Body of pancreas (tissue), 4 donors: ENCODE measurements around the gene C19orf47. TPM values are rescaled to one million over a fixed set of nuclear protein-coding genes. Genes with fewer than 3 reads are reported as not detected.

Source experiments
- ATAC-seq: fragments of 150-250 bp; one replicate; pipeline ENCODE4 v1.9.1; 2016
- DNase-seq, 4 donors: peaks; one replicate each; pipeline ENCODE4 v3.0.0-alpha.2; 2019
- H3K27ac ChIP-seq, 4 donors: fragments of 200-600 bp; sonication (generic); 1 replicate in 3 of 4; 2 replicates in 1 of 4; pipeline versions ENCODE4 v1.5.1 to v1.6.1; 2016 to 2019; ENCODE audit warnings: mild to moderate bottlenecking in 1 of 4, mixed read lengths in 1 of 4, moderate library complexity in 1 of 4
- H3K27me3 ChIP-seq, 2 donors: fragments of 200-600 bp; sonication (generic); one replicate each; pipeline ENCODE4 v1.6.0; 2016; ENCODE audit warnings: mild to moderate bottlenecking in 1 of 2
- H3K36me3 ChIP-seq, 2 donors: fragments of 200-600 bp; sonication (generic); replicated peaks in 1 of 2; 2 replicates each; pipeline ENCODE4 v1.5.1; 2016; ENCODE audit warnings: low read depth in 2 of 2; ENCODE audit not compliant: insufficient read depth in 1 of 2
- H3K4me1 ChIP-seq: fragments of 200-600 bp; sonication (generic); one replicate; pipeline ENCODE4 v1.6.0; 2016
- H3K4me3 ChIP-seq, 2 donors: fragments of 200-600 bp; sonication (generic); 1 replicate in 1 of 2; 2 replicates in 1 of 2; pipeline ENCODE4 v1.5.1; 2016 to 2019
- H3K9me3 ChIP-seq, 3 donors: fragments of 200-600 bp; sonication (generic); 1 replicate in 2 of 3; 2 replicates in 1 of 3; pipeline ENCODE4 v1.5.1; 2016
- POLR2A ChIP-seq, 3 donors: fragments of 450-650 bp; IDR thresholded peaks; one replicate each; pipeline ENCODE4 v1.6.1; 2016; ENCODE audit warnings: antibody characterized with exemption in 3 of 3, mild to moderate bottlenecking in 2 of 3
- WGBS, 2 donors: methylation state at CpG; one replicate each; pipeline ENCODE4 v1.1.5; 2017; 5-methylcytosine and 5-hydroxymethylcytosine counted together
- intact Hi-C: fragments of 100-400 bp; cut with DNase I; formaldehyde crosslinking; loops from one replicate; pipeline ENCODE4 v1.15.1; 2023
- total RNA-seq, 2 donors: library from RNA; depleted of rRNA; stranded (reverse); fragments of >200 nt; gene quantifications; one replicate each; pipeline ENCODE4 v1.1.0, GENCODE V29; 2016
- TF ChIP-seq, protein P1 (sequence below), 7 experiments: fragments of 450-650 bp in 4 of 7; fragments of 200-600 bp in 3 of 7; sonication (generic) in 3 of 7; IDR thresholded peaks; one replicate each; pipeline ENCODE4 v1.5.1; 2016 to 2019; ENCODE audit warnings: antibody characterized with exemption in 7 of 7

Gene C19orf47
- total RNA-seq, 2 donors from 2014 or later: 3.9 to 19.8 TPM

DNA sequence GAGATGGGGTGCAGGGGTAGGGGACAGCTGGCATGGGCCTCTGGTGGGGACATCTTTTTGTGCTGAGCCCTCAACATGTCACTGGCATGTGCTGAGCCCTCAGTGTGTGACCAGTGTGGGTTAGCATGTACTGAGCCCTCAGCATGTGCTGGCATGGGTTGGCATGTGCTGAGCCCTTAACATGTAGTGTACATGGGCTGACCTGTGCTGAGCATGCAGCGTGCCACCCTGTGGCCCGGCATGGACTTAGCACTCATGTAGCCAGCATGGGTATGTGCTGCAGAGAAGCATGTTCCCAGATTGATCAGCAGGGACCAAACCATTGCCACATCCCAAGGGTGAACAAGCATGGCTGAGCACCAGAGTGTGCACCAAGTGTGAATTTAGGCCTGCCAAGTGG, 30.3 kb upstream of the C19orf47 start:
- intact Hi-C loops: no loop called here
- no peak for TF ChIP-seq POLR2A (IDR thresholded peaks at IDR 0.05)
- TF ChIP-seq, protein P1, sequence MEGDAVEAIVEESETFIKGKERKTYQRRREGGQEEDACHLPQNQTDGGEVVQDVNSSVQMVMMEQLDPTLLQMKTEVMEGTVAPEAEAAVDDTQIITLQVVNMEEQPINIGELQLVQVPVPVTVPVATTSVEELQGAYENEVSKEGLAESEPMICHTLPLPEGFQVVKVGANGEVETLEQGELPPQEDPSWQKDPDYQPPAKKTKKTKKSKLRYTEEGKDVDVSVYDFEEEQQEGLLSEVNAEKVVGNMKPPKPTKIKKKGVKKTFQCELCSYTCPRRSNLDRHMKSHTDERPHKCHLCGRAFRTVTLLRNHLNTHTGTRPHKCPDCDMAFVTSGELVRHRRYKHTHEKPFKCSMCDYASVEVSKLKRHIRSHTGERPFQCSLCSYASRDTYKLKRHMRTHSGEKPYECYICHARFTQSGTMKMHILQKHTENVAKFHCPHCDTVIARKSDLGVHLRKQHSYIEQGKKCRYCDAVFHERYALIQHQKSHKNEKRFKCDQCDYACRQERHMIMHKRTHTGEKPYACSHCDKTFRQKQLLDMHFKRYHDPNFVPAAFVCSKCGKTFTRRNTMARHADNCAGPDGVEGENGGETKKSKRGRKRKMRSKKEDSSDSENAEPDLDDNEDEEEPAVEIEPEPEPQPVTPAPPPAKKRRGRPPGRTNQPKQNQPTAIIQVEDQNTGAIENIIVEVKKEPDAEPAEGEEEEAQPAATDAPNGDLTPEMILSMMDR (IDR thresholded peaks at IDR 0.05): no peak
- Histone ChIP-seq H3K27me3 (no peaks in the 10 kb centered on the region), H3K9me3 (no peaks in the 10 kb centered on the region), H3K4me1 (no peaks in the 10 kb centered on the region), H3K27ac (no peak overlapping the region), H3K4me3 (no peak overlapping the region), H3K36me3 (peaks cover 0 to 10% of the 10 kb centered on the region in 2 donors)
- no peak for DNase-seq
- ATAC-seq: no peak
- WGBS, 2 donors: 83% methylated on average over 2 of the region's 2 CpGs; no CpG with 5 or more reads in 1 of the 2 donors

DNA sequence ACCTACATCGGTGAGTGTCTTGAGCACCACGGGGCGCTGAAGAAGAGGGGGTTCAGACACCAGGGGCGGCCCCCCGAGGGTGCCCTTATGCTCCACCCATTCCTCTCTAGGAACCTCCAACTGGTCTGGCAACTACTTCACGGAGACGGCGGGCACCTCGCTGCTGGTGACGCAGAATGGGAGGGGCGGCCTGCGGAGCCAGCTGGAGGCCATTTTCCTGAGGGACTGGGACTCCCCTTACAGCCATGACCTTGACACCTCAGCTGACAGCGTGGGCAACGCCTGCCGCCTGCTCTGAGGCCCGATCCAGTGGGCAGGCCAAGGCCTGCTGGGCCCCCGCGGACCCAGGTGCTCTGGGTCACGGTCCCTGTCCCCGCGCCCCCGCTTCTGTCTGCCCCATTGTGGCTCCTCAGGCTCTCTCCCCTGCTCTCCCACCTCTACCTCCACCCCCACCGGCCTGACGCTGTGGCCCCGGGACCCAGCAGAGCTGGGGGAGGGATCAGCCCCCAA, 29.7 kb upstream of the C19orf47 start:
- Histone ChIP-seq H3K4me1 (no peaks in the 10 kb centered on the region), H3K9me3 (no peaks in the 10 kb centered on the region), H3K27me3 (no peaks in the 10 kb centered on the region), H3K4me3 (no peak overlapping the region), H3K27ac (no peak overlapping the region), H3K36me3 (peaks cover 0 to 13% of the 10 kb centered on the region in 2 donors)
- intact Hi-C loops: no loop called here
- DNase-seq: no peak
- 81 to 93% methylated on average over 13 to 25 of the region's 25 CpGs for WGBS, 2 donors
- TF ChIP-seq, protein P1 (IDR thresholded peaks at IDR 0.05): no peak
- TF ChIP-seq POLR2A (IDR thresholded peaks at IDR 0.05): no peak
- no peak for ATAC-seq

DNA sequence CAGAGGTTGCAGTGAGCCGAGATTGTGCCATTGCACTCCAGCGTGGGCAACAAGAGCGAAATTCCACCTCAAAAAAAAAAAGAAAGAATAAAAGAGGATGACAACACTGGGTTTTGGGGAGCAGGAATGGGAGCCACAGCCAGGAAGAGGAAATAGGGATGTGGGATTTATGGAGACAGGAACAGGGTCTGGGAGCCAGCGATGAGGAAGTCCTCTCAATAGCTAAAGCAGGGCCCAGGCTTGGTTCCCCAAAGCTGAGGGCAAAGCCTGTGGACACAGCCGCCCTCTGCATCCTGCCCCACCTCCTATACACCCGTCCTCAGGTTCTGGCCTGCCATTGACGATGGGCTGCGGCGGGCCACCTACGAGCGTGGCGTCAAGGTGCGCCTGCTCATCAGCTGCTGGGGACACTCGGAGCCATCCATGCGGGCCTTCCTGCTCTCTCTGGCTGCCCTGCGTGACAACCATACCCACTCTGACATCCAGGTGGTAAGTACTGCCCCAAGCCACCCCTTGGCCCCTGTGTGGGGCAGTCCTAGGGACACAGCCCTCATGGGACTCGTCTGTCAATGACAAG, 28.2 kb upstream of the C19orf47 start:
- 90 to 93% methylated on average over 17 of the region's 17 CpGs for WGBS, 2 donors
- Histone ChIP-seq H3K9me3 (no peaks in the 10 kb centered on the region), H3K36me3 (peaks cover 0 to 19% of the 10 kb centered on the region in 2 donors), H3K4me3 (no peak overlapping the region), H3K27me3 (no peaks in the 10 kb centered on the region), H3K27ac (no peak overlapping the region), H3K4me1 (no peaks in the 10 kb centered on the region)
- ATAC-seq (no peak), DNase-seq (no peak)
- no peak for TF ChIP-seq POLR2A (IDR thresholded peaks at IDR 0.05)
- intact Hi-C loops: no loop called here

DNA sequence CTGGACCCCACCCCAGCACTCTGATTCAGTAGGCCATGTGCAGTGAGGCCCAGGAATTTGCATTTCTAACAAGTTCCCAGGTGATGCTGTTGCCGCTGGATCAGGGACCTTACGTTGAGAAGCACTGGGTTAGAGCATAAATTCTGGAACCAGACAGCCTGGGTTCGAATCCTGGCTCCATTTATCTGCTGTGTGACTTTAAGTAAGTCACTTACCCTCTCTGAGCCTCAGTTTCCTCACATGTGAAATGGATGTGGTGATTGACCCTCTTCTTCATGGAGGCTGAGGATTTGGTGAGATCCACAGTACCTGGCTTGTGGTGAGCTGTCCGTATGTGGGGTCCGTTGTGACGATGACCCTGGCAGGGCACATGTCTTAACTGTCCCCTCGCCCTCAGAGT, 25.9 kb upstream of the C19orf47 start:
- intact Hi-C loops: no loop called here
- H3K36me3 ChIP-seq: peaks cover 0 to 22% of the 10 kb centered on the region in 2 donors
- no peaks in the 10 kb centered on the region for H3K9me3 ChIP-seq
- WGBS, 2 donors: 93 to 99% methylated on average over 7 of the region's 7 CpGs
- no peak overlapping the region for H3K4me3 ChIP-seq
- TF ChIP-seq POLR2A (IDR thresholded peaks at IDR 0.05): no peak
- TF ChIP-seq, protein P1 (IDR thresholded peaks at IDR 0.05): no peak
- H3K27me3 ChIP-seq: no peaks in the 10 kb centered on the region
- ATAC-seq (no peak), DNase-seq (no peak)
- no peaks in the 10 kb centered on the region for H3K4me1 ChIP-seq
- H3K27ac ChIP-seq: no peak overlapping the region

DNA sequence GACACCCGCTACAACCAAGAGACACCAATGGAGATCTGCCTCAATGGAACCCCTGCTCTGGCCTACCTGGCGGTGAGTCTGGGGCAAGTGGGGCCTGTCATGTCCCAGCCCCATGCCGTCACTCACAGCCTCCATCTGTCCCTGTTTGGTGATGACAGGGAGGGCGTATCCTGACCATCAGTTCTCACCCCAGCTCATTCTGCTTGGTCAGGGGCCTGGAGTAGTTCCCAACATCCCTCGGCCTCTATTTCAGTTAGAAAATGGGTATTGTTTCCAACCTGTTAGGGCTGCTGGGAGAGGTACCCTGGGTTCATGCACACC, 23.6 kb upstream of the C19orf47 start:
- no peaks in the 10 kb centered on the region for H3K4me1 ChIP-seq
- intact Hi-C loops: no loop called here
- no peak for ATAC-seq

More for the DNA sequence above, 23.6 kb upstream of the C19orf47 start:
- Histone ChIP-seq H3K36me3 (peaks cover 0 to 19% of the 10 kb centered on the region in 2 donors), H3K27ac (no peak overlapping the region), H3K9me3 (no peaks in the 10 kb centered on the region), H3K4me3 (no peak overlapping the region), H3K27me3 (no peaks in the 10 kb centered on the region)
- DNase-seq: no peak
- 95% methylated on average over 3 to 5 of the region's 5 CpGs for WGBS, 2 donors
- TF ChIP-seq, protein P1 (IDR thresholded peaks at IDR 0.05): no peak
- TF ChIP-seq POLR2A (IDR thresholded peaks at IDR 0.05): no peak
